Osteocyte (in vitro differentiated cells): ENCODE results near the gene TM9SF4. TPM values are rescaled to one million over a fixed set of nuclear protein-coding genes. Genes with fewer than 3 reads are reported as not detected.
"Not testable (repeated sequence)": the region's sequence is repeated elsewhere in the genome, so short reads cannot be mapped to it uniquely, and the experiment has no call there.

ENCODE experiments used
- DNase-seq: peaks from one replicate; pipeline ENCODE4 v3.0.0; 2021; ENCODE audit warnings: mixed read lengths; ENCODE audit not compliant: unreplicated experiment; ENCODE audit errors: extremely low spot score
- H3K27ac Mint-ChIP-seq: one replicate; pipeline ENCODE4 v1.8.0; 2021; ENCODE audit warnings: mild to moderate bottlenecking, mixed read lengths; ENCODE audit not compliant: unreplicated experiment
- H3K27me3 Mint-ChIP-seq: one replicate; pipeline ENCODE4 v1.8.0; 2021; ENCODE audit warnings: mixed read lengths; ENCODE audit not compliant: unreplicated experiment
- H3K36me3 Mint-ChIP-seq: one replicate; pipeline ENCODE4 v1.8.0; 2021; ENCODE audit warnings: mixed read lengths; ENCODE audit not compliant: unreplicated experiment
- H3K4me1 Mint-ChIP-seq: one replicate; pipeline ENCODE4 v1.8.0; 2021; ENCODE audit warnings: mixed read lengths; ENCODE audit not compliant: unreplicated experiment
- H3K4me3 Mint-ChIP-seq: one replicate; pipeline ENCODE4 v1.8.0; 2021; ENCODE audit warnings: mild to moderate bottlenecking, moderate library complexity, mixed read lengths; ENCODE audit not compliant: unreplicated experiment
- H3K9me3 Mint-ChIP-seq: one replicate; pipeline ENCODE4 v1.8.0; 2021; ENCODE audit warnings: mixed read lengths; ENCODE audit not compliant: unreplicated experiment
- CTCF ChIP-seq: fragments of 200-600 bp; sonication (generic); IDR thresholded peaks from 2 replicates; pipeline ENCODE4 v1.5.0; 2021; ENCODE audit warnings: antibody characterized with exemption, mild to moderate bottlenecking, moderate library complexity
- total RNA-seq: library from RNA; stranded (reverse); gene quantifications from 2 replicates; pipeline ENCODE4 v1.2.1, GENCODE V29; 2021

TM9SF4 gene
- total RNA-seq, 1 donor from 2014 or later, result 64.4 TPM

- no peak for TF ChIP-seq CTCF
- no peak overlapping the region for H3K27ac Mint-ChIP-seq
- DNase-seq, result no peak
- H3K36me3 Mint-ChIP-seq, result peaks cover 49% of the 10 kb centered on the region
- peaks cover 5% of the 10 kb centered on the region for H3K4me1 Mint-ChIP-seq
- no peaks in the 10 kb centered on the region for H3K27me3 Mint-ChIP-seq
- no peaks in the 10 kb centered on the region for H3K9me3 Mint-ChIP-seq
- no peak overlapping the region for H3K4me3 Mint-ChIP-seq
Measured at GRCh38 chr20:32164984-32165735, 55.6 kb downstream of the TM9SF4 start.

- no peak overlapping the region for H3K27ac Mint-ChIP-seq
- H3K9me3 Mint-ChIP-seq, result no peaks in the 10 kb centered on the region
- peaks cover 45% of the 10 kb centered on the region for H3K36me3 Mint-ChIP-seq
- no peak for DNase-seq
- TF ChIP-seq CTCF, result no peak
- H3K27me3 Mint-ChIP-seq, result no peaks in the 10 kb centered on the region
- peaks cover 5% of the 10 kb centered on the region for H3K4me1 Mint-ChIP-seq
- no peak overlapping the region for H3K4me3 Mint-ChIP-seq
Measured at GRCh38 chr20:32165836-32166545, 56.5 kb downstream of the TM9SF4 start.

- peaks cover 5% of the 10 kb centered on the region for H3K4me1 Mint-ChIP-seq
- H3K27ac Mint-ChIP-seq, result no peak overlapping the region
- no peak for TF ChIP-seq CTCF
- H3K4me3 Mint-ChIP-seq, result no peak overlapping the region
- no peak for DNase-seq
- H3K36me3 Mint-ChIP-seq, result peaks cover 29% of the 10 kb centered on the region
- no peaks in the 10 kb centered on the region for H3K27me3 Mint-ChIP-seq
- no peaks in the 10 kb centered on the region for H3K9me3 Mint-ChIP-seq
Measured at GRCh38 chr20:32167552-32167951, 58.0 kb downstream of the TM9SF4 start.

- no peak overlapping the region for H3K27ac Mint-ChIP-seq
- peaks cover 5% of the 10 kb centered on the region for H3K4me1 Mint-ChIP-seq
- peaks cover 27% of the 10 kb centered on the region for H3K36me3 Mint-ChIP-seq
- H3K27me3 Mint-ChIP-seq, result no peaks in the 10 kb centered on the region
- no peak for DNase-seq
- H3K9me3 Mint-ChIP-seq, result no peaks in the 10 kb centered on the region
- no peak overlapping the region for H3K4me3 Mint-ChIP-seq
- no peak for TF ChIP-seq CTCF
Measured at GRCh38 chr20:32168184-32168910, 58.8 kb downstream of the TM9SF4 start.

GRCh38 chr20:32177696-32178095 is 68.2 kb downstream of the TM9SF4 start:
- H3K4me1 Mint-ChIP-seq, H3K4me3 Mint-ChIP-seq, H3K36me3 Mint-ChIP-seq, H3K9me3 Mint-ChIP-seq, H3K27ac Mint-ChIP-seq, DNase-seq, H3K27me3 Mint-ChIP-seq: not testable (repeated sequence)
